ENCODE measurements around the gene RTP2.

The RTP2 gene

DNA sequence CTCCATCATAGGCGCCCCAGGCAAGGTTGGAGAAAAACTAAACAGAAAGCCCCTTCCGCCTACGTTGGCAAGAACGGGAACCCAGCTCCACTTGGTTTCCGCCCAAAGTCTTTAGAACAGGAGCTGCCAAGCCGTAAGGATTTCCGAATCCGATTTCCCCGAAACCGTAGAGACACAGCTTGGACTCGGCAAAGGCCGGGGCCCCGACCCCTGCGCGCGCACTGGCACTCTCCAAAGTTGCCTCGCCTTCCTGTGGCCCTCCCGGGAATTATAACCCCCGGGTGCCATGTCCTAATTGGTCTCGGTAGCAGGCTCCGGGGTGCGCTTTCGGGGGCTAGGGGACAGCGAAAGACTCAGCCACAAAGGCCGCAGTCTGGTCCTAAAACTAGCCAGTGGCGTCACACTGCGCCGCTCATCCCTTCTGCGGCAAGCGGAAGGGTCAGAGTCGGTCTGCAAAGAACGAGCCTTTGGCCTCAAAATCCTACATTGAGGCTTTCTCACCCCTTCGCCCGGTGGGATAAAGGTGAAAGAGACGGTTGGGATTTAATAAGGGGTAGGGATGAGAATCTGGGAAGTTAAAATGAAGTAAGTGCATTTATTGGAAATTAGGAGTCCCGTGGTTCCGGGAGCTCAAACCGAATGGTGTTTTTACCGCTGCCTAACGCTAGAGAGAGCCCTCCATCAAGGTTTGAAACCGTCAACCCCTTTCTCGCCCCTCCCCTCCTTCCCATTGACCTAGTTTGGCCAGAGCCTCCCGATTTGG is 36.2 kb upstream of the RTP2 start:
- DNase-seq, result peak; percentile 86

DNA sequence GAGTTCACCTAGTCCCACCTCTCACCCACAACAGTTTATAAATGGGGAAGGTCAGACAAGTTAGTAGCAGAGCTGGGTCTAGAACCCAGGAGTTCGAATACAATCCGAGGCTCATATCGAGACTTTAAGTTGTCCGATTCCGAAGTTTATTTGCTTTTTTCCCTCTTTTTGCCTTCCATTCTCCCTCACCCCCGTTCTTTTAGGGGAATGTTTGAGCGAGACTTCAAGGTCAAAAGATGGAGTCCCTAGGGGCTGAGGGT is 35.6 kb upstream of the RTP2 start:
- DNase-seq, result no peak

DNA sequence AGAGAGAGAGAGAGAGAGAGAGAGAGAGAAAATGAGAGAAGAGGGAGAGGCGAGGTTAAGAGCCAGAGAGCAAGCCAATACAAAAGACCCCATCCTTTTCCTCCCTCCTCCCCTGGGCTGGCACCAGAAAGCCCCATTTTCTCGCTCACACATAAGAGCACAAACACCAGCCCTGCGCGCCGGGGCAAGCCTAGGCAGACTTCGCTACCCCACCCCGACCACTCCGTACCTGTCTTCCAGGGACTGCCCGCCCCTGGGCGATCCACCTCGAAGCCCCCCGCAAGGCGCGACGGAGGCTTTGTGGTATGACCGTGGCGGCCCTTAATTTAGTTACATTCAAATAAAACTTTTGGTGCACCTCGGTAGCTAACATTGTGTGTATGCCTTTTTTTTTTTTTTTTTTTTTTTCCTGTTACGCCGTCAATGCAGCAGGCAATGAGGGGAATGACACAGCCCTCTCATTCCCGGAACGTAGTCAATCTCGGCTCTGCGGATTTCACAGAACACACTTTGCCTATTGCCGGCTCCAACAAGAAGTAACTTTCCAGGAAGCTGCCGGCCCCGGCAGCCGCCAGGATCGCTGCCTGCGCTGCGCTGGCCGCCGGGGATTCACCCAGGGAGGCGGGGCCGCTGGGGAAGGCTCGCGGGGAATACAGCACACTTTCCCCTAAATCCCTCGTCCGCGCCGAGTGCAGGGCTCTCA is 35.2 kb upstream of the RTP2 start:
- DNase-seq, result peak; percentile 81

DNA sequence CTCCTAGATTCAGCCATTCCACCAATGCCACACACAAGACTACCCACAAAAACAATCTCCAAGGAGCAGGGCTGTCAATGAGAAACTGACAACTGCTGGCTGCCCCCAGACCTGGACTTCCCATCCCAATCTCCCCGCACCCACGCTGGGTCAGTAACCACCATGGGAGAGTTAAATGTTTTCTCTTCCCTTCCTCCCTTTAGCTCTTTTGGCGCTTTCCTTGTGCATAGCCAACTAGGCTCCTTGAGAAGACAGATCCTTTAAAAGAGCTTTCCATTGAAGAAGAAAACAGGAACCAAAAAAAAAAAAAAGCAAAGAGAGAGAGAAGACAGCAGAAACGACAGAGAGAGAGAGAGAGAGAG is 34.6 kb upstream of the RTP2 start:
- DNase-seq, result no peak

DNA sequence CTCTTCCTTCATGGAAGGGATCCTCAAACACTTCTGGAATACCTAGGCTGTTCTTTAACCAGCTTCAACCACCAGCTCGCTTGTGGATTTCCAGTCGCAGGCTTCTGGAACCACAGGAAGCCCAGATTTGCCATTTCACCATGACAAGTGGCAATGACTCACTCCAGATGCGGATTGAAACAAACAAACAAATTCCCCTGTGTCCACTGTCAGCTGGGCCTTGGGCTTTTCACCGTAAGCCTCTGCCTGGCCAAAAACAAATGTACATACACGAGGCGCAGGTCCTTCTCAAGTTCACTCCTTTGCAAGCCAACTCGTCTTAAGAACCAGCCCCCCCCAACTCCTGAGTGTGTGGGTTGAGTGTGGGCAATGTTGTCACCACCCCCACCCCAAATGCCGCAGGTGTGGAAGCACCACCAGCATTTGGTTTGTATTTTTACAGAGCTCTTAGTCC is 34.1 kb upstream of the RTP2 start:
- peak; percentile 66 for DNase-seq

DNA sequence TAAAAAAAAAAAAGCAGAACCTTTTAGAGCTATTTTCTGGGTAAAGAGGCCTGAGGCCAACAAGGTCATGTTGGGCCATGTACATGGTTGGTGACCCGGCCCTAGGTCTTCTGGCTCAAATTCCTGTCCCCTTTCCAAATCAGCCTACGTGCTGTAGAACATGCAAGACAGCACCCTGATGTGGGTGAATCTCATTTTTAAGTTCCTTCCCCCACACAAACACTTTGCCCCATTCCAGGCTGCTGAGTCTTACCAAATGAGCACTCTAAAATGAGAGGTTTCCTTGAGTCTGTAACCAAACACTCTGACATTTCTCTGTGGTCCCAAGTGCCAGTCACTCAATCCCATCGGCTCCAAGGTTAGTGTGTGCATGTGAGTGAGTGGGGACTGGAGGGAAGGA is 33.5 kb upstream of the RTP2 start:
- no peak for DNase-seq

DNA sequence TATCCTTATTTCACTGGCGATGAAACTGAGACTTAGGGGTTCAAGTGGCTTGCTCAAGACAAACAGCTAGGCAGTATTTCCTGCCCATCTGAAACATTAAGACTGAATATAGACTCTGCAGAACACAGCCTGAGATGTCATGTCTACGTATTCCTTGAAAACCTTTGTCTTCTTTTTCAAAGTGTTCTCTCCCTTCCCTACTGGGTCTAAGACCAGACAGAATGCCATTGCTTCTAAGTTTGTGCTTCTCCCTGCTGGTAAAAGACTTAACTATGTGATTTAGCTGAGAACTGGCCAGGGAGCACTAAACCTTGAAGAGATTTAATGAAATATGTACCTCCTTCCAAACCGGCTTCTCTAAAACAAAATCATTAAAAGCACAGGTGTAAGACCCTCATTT is 33.0 kb upstream of the RTP2 start:
- DNase-seq, result no peak

DNA sequence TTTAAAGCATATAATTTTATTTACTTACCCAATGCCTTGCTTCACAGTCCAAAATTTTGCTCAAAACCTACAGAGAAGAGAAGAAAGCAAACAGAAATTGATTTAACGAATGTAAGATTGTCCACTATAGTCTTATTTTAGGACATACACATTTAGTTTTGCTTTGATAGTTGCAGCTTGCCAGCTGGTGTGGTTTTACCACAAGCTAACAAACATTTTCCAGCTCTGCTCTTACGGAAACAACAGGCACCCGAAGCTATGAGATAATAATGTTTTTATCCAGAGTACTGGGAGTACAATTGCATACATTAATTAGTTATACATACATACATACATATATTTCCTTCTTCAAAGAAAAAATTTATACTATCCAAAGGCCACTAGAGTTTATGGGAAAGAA is 32.5 kb upstream of the RTP2 start:
- DNase-seq, result no peak

DNA sequence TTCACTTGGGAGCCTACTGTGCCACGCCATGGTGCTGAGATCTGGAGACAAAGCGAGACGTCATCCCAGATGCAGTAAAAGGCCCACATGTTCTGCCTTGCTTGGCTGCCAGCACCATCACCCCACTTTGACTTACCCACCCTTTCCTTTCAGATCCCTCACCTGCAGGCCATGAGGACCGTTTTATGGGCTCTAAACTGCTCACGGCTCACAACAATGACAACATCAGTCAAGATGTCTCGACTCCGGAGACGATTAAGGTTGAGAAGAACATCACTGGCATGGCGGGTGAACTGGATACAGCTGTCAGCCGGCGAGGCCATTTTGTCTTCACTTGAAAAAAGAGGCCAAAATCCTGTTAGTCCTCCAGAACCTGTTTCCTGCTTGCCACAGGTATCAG is 31.0 kb upstream of the RTP2 start:
- DNase-seq, result no peak

DNA sequence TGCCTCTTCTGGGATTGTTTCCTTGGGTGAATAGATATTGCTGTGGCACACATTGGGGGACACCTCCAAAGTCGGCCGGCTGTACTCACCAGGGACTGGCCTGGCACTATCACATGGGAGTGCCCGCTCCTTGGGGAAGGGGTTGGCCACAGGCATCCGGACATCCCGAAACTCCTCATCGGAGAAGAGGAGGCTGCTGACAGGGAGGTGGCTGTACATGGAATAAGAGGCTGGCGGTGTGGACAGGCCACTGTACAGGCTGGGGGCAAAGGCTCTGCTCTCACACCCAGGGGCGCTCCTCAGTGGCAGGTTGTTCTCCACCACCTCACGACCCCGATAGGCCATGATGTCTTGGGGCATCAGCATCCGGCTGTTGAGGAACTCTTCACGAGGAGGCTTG is 27.2 kb upstream of the RTP2 start:
- DNase-seq, result no peak

DNA sequence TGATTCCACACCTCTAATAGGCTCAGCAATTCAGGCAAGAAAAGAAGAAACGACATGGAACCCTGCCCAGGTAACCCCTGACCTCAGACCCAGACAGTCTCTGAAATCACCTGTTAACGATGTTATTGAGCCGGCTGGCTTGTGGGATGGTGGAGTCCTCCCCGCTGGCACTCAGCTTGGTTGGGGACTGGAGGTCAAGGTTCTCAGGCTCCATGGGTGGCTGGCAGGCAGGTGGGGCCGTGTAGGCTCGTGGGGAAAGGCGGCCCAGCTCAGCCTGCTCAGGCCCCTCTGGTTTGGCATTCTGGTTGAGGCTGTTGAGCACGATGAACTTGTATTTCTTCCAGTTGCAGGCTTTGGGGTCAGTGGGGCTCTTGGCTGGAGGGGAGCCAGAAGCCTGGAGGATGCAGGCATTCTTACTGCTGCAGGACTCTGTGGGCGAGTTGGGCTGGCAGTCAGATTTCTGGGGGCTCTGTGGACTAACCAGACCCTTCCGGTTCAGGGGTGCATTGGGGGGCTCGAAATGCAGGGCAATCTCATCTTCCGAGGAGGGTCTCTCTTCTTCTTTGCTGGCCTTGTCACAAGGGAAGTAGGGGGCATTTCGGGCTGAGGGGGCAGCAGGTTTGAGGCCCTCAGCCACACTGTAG is 26.7 kb upstream of the RTP2 start:
- DNase-seq, result no peak

DNA sequence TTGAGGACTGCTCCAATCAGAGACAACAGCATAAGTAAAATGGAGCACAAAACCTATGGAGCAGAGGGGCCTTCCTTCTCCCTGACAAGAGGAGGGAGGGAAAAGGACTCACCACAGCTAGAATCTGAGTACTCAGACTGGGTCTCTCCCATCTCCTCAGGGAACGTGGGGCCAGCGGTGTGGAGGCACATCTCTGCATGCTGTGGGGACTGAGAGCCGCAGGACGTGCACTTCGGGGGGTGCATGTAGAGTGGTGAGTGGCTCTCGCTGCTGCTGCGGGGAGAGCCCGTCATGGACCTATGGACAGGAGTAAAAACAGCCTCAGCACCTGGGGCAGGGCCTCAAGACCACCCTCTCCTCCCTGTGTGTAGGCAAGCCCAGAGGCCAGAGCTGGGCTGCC is 25.9 kb upstream of the RTP2 start:
- no peak for DNase-seq

DNA sequence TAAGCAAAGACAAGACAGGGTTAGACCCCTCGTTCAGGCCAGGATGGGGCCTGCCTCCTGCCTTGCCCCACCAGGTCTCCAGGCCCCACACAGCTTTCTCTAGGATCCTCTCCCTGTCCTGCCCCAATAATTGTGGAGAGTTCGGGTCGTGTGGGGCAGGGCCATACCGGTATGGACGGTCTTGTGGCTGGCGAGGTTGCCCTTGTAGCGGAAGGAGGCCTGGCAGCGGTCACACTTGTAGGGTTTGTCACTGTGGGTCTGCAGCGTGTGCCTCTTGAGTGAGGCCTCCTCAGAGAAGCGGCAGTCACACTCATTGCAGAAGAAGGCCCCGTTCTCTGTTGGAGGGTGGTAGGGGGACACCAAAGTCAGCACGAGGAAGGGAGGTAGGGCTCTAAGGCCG is 24.2 kb upstream of the RTP2 start:
- no peak for DNase-seq

DNA sequence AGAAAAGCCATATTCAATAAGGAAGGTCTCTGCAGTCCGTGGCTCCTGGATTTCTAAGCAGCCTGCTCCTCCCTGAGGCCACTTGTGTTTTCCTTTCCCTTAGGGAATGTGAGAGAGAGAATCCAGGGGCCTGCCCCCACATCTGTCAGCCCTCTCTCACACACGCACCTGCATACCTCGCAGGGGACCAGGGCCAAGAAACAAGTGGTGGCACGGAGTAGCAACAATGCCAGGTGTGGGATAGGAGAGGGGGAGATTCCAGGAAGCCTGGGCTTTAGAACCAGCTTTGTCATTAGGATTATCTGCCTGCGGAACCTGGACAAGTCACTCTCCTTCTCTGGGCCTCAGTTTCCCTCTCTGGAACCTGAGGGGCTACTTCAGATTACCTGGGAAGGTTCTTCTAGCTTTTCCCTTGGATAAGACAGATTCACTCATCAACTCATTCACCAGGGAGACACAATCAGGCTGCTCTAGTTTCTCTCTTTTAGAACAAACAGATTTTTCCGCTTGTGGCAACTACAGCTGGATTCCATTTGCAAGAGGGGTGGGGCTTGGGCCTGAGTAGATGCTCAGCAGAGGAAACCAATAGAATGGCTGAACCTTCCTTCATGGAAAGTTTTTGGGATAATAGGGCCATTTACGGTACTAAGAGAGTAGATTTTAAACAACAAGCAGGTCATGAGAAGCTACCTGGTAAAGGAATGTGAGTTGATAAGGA is 23.5 kb upstream of the RTP2 start:
- no peak for DNase-seq

DNA sequence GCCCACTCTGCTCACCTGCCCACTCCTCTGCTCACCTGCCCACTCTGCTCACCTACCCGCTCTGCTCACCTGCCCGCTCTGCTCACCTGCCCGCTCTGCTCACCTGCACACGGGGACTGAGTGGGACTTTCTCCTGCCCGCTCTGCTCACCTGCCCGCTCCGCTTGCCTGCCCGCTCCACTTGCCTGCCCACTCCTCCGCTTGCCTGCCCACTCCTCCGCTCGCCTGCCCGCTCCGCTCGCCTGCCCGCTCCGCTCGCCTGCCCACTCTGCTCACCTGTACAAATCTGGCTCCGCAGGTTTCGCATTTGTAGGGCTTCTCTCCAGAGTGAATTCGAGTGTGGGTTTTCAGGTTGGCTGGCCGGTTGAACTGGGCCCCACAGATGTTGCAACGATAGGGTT is 22.9 kb upstream of the RTP2 start:
- DNase-seq, result no peak

DNA sequence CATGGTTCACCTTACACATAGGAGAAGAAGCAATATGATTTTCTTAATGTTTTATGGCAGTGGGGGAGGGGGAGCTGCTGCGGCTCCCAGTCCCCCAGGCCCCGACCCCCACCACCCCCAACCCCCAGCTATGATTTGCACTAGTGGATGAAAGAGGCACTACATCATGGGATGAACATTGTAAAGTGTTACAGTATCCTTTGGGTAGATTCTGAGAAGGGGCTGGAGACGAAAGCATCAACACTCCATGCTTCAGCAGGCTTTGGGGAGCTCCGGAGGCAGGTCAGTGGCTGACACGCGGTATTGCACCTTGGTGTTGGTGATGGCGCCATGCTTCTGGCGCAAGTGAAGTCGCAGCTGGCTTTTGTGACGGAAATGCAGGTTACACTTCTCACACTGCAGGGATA is 19.9 kb upstream of the RTP2 start:
- no peak for DNase-seq

DNA sequence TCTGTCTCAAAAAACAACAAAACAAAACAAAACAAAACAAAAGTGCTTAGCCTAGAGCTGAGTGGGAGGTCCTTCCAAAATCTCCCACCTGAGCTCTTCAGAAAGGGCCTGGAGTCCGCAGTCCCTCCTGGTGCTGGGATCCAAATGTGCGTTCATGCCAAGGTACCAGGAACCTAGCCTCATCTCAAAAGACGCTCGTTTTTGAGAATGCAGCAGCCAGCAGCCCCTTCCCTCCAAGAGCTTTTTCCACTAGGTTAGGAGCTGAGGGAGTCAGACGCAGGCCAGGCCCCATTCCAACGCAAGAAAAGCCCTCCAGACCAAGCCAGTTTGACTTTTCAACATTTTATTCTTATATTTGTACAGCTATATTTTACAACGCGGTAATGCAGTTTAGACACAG is 18.7 kb upstream of the RTP2 start:
- no peak for DNase-seq

DNA sequence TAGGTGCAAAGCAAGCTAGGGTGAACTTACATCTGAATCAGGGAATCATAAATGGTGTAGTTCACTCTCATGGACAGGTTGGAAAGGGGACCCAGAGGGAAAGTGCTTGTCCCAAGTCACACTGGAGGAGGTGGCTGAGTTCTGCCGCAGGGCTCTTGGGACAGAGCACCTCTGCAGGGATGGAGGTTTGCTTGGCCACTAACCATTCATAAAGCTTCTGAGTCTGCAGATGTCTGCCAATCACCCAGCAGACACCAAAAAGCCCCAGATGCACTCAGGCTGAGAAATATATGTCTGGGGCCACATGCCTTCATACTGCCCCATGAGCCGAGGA is 17.9 kb upstream of the RTP2 start:
- DNase-seq, result no peak

DNA sequence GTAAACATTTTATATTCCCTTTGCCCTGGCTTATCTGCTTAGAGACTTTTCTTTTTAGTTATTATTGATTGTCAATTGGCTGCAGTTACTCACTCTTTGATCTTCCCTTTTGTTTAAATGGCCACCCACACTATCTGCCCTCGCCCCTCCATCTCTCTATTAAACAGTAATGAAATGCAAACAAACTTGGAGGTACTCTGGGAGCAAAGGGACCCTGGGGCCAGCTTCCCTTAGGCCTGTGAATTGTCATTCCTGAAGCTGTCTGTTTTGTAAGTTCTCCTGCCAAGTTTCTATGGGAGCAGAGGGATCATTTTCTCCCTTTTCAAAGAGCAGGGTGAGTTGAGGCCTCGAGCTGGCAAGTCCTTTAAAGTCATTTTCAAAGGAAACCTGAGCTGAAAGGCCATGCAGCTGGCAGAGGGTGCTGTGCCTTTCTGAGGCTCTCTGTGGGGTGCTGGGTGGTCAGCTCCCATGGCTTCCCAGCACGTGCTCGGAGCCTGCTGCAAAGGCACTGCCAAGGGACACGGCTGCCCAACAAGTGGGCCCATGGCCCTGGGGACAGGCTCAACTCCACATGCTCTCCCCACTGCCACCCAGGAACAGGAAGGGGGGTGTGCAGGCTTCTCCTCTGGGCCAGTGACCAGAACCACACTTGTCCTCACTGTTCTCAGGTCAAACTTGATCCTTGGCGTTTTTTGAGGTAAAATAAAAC is 17.4 kb upstream of the RTP2 start:
- DNase-seq, result no peak

DNA sequence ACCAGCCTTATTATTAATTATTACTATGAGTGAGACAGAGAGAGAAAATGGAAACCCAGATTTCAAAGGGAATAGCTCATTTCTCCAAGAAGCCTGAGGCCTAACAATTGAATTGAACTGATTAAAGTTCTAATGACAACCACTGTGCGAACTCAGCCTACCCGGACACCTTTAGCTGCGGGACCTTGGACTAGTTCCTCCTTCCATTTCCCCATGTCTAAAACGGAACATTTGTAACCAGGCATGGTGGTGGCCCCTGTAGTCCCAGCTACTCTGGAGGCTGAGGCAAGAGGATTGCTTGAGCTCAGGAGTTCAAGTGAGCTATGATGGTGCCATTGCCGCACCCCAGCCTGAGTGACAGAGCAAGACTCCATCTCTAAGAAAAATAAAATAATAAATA is 16.4 kb upstream of the RTP2 start:
- DNase-seq, result no peak

DNA sequence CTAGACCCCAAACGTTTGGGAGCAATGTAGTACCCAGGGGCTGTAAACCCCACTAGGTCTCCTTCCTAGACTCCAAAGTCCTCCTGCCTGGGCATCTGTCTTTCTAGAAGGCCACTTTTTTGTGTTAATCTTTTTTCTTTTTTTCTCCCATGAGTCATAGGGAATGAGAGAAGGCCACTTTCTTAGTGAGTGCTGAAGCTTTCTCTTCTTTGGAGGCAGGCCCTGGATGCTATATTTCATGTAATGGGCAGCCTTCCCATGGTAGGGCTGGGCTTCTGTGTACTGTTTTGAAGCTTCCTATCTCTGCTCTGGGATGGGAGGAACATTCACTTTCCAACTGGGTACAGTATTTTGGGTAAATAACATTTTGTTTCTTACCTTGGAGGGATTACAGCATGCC is 15.2 kb upstream of the RTP2 start:
- no peak for DNase-seq

DNA sequence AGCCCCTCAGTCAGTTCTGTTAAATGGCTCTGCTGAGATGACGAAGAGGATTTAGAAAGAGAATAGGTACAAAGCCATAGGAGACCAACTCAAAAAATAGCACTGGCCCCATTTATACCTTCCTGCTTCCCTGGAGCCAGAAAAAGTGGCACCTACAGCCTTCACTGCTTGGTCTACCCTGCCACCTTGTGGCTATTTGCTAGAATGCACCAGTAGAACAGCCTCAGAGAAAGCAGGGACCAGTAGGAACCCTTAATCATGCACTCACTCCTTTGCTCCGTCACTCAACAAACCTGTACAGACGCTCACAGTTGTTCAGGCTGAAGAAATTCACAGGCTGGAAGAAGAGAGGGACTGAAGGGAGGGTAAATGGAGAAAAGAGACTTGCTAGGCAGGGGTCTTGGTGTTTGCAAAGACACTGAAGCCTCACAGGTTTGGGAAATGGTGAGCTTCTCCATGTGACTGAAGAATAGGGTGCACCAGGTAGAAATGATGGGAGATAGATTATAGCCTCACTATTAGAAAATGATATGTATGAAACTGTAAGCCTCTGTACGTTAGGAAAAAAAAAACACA is 12.1 kb upstream of the RTP2 start:
- DNase-seq, result peak; percentile 86

DNA sequence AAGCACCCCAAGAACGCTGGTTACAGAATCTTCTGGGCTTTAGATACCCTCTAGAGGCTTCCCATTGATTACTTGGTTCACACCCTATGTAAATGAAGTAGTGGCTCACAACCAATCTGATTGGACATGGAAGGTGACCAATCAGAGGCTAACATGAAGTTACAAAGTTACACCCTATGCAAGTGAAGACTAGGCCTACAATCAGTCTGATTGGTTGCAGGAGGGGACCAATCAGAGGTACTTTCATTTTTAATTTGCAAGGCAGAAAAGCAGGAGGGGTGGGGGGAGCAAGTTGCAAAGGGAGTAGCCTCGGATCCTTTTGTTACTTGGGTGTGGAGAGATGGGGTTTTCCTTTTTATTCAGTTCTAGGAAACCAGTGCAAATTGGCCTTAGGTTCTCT is 11.1 kb upstream of the RTP2 start:
- no peak for DNase-seq
